HG02884 (cell line): ENCODE measurements around the gene GAPDH.
A peak's percentile ranks its signal among the peaks of the same experiment; 100 is the strongest.
"Not testable (repeated sequence)": the region's sequence is repeated elsewhere in the genome, so short reads cannot be mapped to it uniquely, and the experiment has no call there.

Source experiments
- ATAC-seq: cut with Tn5 transposase; IDR thresholded peaks from one replicate; pipeline ENCODE4 v1.9.1; 2021; ENCODE audit warnings: mild to moderate bottlenecking, moderate library complexity; ENCODE audit not compliant: unreplicated experiment

GAPDH gene

DNA sequence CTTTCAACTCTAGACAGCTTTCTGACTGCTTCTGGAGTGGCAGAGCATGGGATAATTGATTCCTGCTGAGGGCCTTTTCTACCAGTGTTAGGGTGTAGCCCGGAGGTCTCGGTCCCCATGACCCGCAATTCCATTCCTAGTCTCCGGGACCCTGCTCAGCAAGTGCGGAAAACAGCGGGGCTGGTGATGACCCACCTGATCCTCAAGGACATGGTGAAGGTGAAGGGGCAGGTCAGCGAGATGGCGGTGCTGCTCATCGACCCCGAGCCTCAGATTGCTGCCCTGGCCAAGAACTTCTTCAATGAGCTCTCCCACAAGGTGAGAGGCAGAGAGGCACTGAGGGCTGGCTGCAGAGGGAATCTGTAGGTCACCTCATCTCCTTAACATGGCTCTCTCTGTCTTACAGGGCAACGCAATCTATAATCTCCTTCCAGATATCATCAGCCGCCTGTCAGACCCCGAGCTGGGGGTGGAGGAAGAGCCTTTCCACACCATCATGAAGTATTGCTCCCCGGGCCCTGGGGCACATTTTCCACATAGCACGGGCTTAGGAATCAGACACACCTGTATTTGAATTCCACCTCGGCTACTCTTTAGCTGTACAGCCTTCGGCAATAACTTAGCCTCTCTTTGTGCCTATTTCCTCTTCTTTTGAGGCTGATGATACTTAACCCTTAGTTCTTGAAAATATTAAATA is 5.6 kb upstream of the GAPDH start:
- no peak for ATAC-seq

DNA sequence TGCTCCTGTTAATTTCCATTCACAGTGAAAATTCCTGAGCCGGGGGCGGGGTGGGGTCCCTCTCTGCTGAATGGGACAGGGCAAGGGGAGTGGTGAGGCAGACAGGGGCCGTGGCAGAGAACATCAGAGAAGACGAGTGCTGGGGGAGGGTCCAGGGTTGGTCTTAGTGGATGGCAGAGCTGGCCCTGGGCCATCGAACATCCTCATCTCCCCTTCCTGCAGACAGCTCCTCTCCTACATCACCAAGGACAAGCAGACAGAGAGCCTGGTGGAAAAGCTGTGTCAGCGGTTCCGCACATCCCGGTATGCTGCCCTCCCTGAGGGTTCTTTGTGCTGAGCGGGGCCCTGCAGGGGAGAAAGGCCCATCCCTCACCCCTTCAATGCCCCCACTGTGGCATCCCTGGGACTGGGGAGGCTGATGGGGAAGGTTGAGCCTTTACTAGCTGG is 5.0 kb upstream of the GAPDH start:
- ATAC-seq: no peak

GRCh38 chr12:6530576-6531260 is 3.6 kb upstream of the GAPDH start:
- ATAC-seq: no peak

DNA sequence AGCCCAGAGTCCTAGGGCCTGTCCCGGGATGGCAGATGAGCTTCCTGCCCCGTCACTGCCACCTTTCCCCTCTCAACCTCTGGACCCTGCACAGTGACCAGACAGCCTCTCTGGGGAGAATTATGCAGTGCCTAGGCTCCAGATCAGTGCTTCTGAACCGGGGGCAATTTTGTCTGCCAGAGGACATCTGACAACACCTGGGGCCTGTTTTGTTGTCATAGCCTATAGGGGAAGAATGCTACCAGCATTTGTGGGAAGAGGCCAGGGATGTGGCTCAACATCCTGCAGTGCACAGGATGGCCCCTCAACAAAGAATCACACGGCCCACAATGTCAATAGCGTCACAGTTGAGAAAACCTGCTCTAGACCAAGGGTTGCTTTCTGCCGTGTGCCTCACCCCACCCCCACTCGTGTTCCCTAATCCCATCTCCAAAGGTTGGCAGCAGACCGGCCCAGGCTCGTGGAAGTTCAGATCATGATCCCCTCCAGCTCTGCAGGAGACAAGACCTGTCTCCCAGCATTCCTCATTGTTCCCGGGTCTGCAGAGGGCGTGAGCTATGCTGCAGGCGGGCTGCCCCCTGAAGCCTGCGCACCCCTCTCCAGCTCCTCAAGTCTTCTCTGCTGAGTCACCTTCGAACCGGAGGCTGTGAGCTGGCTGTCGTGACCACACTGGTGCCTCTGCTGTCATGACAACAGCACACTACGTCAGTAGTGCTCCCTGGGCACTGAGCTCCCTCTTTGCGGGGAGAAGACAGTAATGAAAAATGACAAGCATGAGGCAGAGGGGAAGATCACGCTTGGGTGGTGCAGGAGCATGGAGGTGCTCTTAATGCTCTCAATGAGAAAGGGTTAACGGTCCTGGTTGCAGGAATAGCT is 2.0 kb upstream of the GAPDH start:
- ATAC-seq: no peak

- no peak for ATAC-seq
Observed at GRCh38 chr12:6532927-6533652, 1.2 kb upstream of the GAPDH start.

GRCh38 chr12:6533653-6533922 is 729 bp upstream of the GAPDH start:
- ATAC-seq: peak; percentile 1

GRCh38 chr12:6534695-6534944 is 303 bp downstream of the GAPDH start:
- no peak for ATAC-seq

DNA sequence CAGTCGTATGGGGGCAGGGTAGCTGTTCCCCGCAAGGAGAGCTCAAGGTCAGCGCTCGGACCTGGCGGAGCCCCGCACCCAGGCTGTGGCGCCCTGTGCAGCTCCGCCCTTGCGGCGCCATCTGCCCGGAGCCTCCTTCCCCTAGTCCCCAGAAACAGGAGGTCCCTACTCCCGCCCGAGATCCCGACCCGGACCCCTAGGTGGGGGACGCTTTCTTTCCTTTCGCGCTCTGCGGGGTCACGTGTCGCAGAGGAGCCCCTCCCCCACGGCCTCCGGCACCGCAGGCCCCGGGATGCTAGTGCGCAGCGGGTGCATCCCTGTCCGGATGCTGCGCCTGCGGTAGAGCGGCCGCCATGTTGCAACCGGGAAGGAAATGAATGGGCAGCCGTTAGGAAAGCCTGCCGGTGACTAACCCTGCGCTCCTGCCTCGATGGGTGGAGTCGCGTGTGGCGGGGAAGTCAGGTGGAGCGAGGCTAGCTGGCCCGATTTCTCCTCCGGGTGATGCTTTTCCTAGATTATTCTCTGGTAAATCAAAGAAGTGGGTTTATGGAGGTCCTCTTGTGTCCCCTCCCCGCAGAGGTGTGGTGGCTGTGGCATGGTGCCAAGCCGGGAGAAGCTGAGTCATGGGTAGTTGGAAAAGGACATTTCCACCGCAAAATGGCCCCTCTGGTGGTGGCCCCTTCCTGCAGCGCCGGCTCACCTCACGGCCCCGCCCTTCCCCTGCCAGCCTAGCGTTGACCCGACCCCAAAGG is 804 bp downstream of the GAPDH start:
- no peak for ATAC-seq

- no peak for ATAC-seq
Observed at GRCh38 chr12:6535697-6535946, 1.3 kb downstream of the GAPDH start.

GRCh38 chr12:6535960-6536847 is 1.9 kb downstream of the GAPDH start:
- ATAC-seq: no peak

DNA sequence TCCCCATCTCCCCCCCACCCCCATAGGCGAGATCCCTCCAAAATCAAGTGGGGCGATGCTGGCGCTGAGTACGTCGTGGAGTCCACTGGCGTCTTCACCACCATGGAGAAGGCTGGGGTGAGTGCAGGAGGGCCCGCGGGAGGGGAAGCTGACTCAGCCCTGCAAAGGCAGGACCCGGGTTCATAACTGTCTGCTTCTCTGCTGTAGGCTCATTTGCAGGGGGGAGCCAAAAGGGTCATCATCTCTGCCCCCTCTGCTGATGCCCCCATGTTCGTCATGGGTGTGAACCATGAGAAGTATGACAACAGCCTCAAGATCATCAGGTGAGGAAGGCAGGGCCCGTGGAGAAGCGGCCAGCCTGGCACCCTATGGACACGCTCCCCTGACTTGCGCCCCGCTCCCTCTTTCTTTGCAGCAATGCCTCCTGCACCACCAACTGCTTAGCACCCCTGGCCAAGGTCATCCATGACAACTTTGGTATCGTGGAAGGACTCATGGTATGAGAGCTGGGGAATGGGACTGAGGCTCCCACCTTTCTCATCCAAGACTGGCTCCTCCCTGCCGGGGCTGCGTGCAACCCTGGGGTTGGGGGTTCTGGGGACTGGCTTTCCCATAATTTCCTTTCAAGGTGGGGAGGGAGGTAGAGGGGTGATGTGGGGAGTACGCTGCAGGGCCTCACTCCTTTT is 2.7 kb downstream of the GAPDH start:
- ATAC-seq: no peak

DNA sequence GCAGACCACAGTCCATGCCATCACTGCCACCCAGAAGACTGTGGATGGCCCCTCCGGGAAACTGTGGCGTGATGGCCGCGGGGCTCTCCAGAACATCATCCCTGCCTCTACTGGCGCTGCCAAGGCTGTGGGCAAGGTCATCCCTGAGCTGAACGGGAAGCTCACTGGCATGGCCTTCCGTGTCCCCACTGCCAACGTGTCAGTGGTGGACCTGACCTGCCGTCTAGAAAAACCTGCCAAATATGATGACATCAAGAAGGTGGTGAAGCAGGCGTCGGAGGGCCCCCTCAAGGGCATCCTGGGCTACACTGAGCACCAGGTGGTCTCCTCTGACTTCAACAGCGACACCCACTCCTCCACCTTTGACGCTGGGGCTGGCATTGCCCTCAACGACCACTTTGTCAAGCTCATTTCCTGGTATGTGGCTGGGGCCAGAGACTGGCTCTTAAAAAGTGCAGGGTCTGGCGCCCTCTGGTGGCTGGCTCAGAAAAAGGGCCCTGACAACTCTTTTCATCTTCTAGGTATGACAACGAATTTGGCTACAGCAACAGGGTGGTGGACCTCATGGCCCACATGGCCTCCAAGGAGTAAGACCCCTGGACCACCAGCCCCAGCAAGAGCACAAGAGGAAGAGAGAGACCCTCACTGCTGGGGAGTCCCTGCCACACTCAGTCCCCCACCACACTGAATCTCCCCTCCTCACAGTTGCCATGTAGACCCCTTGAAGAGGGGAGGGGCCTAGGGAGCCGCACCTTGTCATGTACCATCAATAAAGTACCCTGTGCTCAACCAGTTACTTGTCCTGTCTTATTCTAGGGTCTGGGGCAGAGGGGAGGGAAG is 3.5 kb downstream of the GAPDH start:
- ATAC-seq: not testable (repeated sequence)

DNA sequence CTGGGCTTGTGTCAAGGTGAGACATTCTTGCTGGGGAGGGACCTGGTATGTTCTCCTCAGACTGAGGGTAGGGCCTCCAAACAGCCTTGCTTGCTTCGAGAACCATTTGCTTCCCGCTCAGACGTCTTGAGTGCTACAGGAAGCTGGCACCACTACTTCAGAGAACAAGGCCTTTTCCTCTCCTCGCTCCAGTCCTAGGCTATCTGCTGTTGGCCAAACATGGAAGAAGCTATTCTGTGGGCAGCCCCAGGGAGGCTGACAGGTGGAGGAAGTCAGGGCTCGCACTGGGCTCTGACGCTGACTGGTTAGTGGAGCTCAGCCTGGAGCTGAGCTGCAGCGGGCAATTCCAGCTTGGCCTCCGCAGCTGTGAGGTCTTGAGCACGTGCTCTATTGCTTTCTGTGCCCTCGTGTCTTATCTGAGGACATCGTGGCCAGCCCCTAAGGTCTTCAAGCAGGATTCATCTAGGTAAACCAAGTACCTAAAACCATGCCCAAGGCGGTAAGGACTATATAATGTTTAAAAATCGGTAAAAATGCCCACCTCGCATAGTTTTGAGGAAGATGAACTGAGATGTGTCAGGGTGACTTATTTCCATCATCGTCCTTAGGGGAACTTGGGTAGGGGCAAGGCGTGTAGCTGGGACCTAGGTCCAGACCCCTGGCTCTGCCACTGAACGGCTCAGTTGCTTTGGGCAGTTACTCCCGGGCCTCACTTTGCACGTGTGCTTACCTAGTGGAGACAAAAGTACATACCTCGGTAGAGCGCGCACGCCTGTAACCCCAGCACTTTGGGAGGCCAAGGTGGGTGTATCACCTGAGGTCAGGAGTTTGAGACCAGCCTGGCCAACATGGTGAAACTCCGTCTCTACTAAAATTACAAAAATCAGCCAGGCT is 4.3 kb downstream of the GAPDH start:
- no peak for ATAC-seq

GRCh38 chr12:6539314-6539682 is 5.0 kb downstream of the GAPDH start:
- ATAC-seq: no peak

GRCh38 chr12:6539707-6540134 is 5.4 kb downstream of the GAPDH start:
- no peak for ATAC-seq

DNA sequence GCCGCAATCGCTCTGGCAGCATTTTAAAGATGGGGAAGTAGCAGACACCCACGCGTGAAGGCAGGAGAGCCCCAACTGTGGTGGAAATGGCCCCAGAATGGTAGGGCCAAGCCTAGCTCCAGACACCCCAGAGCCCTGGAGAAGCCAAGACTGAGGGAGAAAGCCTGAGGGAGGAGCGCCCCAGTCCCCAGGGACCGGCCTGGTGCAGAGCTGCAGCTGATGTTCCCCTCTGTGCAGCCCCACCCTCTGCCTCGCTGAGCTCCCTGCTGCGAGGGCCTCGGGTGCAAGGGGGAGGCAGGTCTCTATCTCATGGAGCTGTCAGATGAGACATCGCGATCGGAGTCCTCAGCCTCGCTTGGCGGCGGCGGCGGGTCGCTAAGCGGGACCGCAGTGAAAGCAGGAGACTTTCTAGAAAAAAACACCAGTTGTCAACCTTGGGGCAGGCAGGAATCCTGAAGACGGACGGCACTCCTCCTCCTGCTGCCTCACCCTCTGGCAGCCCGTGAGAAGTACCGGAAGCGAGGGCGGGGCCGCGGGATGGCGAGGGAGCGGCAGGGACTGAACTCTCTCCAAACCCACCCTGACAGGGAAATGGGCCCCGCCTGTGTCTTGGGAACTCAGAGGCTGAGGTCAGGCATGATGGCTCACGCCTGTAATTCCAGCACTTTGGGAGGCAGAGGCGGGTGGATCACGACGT is 6.0 kb downstream of the GAPDH start:
- no peak for ATAC-seq
